Endothelial cell (in vitro differentiated cells): ENCODE results near the gene MGARP. TPM values are rescaled to one million over a fixed set of nuclear protein-coding genes. Genes with fewer than 3 reads are reported as not detected.

Source experiments
- DNase-seq: peaks from one replicate; pipeline ENCODE4 v3.0.0; 2021; ENCODE audit warnings: low spot score
- H3K27ac Mint-ChIP-seq: one replicate; pipeline ENCODE4 v1.8.0; 2021; ENCODE audit warnings: mixed read lengths, inconsistent platforms; ENCODE audit not compliant: unreplicated experiment
- H3K27me3 Mint-ChIP-seq: one replicate; pipeline ENCODE4 v1.8.0; 2021; ENCODE audit warnings: mild to moderate bottlenecking, moderate library complexity, mixed read lengths, inconsistent platforms; ENCODE audit not compliant: unreplicated experiment
- H3K36me3 Mint-ChIP-seq: one replicate; pipeline ENCODE4 v1.8.0; 2021; ENCODE audit warnings: mild to moderate bottlenecking, low read depth, mixed read lengths, inconsistent platforms; ENCODE audit not compliant: unreplicated experiment
- H3K4me1 Mint-ChIP-seq: one replicate; pipeline ENCODE4 v1.8.0; 2021; ENCODE audit warnings: mild to moderate bottlenecking, mixed read lengths, inconsistent platforms; ENCODE audit not compliant: unreplicated experiment
- H3K4me3 Mint-ChIP-seq: one replicate; pipeline ENCODE4 v1.8.0; 2021; ENCODE audit warnings: mild to moderate bottlenecking, mixed read lengths, inconsistent platforms; ENCODE audit not compliant: unreplicated experiment
- H3K9me3 Mint-ChIP-seq: one replicate; pipeline ENCODE4 v1.8.0; 2021; ENCODE audit warnings: mixed read lengths, inconsistent platforms; ENCODE audit not compliant: unreplicated experiment
- total RNA-seq: library from RNA; stranded (reverse); fragmentation: NEBNext Ultra II Directional; extraction: Animal tissue kit (Norgen Biotek cat#: 25700); gene quantifications from one replicate; pipeline ENCODE4 v1.2.1, GENCODE V29; 2021; ENCODE audit not compliant: unreplicated experiment
- TF ChIP-seq, protein P1 (sequence below): fragments of 200-600 bp; sonication (generic); IDR thresholded peaks from one replicate; pipeline ENCODE4 v1.5.0; 2021; ENCODE audit warnings: antibody characterized with exemption; ENCODE audit not compliant: unreplicated experiment

MGARP gene
- total RNA-seq, 1 donor from 2014 or later = not detected

DNA sequence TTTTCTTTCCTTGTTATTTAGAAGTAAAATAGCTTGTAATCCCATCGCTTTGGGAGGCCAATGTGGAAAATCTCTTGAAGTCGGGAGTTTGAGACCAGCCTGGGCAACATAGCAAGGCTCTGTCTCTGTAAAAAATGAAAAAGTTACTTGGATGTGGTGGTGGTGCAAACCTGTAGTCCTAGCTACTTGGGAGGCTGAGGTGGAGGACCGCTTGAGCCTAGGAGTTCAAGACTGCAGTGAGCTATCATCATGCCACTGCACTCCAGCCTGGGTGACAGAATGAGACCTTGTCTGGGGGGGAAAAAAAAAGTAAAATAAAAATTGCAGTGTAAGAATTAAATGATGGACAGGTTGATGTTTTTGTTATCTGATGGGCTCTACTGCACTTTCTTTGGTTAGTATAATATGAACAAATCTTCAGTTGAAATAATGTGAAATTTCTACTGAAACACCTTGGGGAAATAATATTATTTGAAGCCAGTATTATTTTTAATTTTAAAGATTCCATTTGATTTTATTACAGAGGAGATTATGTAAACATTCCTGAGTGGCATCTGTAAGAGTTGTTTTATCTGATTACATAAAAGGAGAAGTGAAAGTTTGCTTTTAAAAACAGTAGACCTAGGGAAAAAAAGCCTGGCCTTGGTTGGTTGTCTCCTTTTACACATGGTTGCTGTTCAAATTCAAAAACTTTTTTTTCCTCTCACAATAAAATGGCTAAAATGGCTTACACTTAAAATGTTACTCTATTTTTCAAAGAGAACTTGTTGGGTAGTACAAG lies 32.7 kb upstream of the MGARP start:
- H3K36me3 Mint-ChIP-seq = no peaks in the 10 kb centered on the region
- no peak overlapping the region for H3K4me3 Mint-ChIP-seq
- H3K4me1 Mint-ChIP-seq = peaks cover 6% of the 10 kb centered on the region
- H3K27ac Mint-ChIP-seq = no peak overlapping the region
- DNase-seq = no peak
- TF ChIP-seq, protein P1, sequence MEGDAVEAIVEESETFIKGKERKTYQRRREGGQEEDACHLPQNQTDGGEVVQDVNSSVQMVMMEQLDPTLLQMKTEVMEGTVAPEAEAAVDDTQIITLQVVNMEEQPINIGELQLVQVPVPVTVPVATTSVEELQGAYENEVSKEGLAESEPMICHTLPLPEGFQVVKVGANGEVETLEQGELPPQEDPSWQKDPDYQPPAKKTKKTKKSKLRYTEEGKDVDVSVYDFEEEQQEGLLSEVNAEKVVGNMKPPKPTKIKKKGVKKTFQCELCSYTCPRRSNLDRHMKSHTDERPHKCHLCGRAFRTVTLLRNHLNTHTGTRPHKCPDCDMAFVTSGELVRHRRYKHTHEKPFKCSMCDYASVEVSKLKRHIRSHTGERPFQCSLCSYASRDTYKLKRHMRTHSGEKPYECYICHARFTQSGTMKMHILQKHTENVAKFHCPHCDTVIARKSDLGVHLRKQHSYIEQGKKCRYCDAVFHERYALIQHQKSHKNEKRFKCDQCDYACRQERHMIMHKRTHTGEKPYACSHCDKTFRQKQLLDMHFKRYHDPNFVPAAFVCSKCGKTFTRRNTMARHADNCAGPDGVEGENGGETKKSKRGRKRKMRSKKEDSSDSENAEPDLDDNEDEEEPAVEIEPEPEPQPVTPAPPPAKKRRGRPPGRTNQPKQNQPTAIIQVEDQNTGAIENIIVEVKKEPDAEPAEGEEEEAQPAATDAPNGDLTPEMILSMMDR = no peak
- peaks cover 2% of the 10 kb centered on the region for H3K27me3 Mint-ChIP-seq
- no peaks in the 10 kb centered on the region for H3K9me3 Mint-ChIP-seq

DNA sequence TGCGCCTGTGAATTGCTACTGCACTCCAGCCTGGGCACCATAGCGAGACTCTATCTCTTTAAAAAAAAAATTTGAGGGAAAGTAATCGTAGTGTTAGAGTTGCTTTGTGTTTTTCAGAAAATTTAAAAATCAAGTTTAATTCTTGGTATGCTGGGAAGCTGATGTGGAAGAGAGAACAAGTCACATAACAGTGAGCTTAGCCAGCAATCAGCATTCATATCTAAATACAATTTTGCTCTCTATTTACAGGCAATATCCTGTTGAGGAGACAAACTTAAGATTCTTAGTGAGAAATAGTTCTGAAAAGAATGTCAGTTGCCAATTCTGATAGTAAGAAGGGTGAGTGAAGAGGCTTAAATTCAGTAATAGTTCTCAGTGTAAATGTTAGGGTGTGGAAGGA lies 31.9 kb upstream of the MGARP start:
- Mint-ChIP-seq H3K36me3 (no peaks in the 10 kb centered on the region), H3K9me3 (no peaks in the 10 kb centered on the region), H3K27ac (no peak overlapping the region), H3K27me3 (peaks cover 2% of the 10 kb centered on the region), H3K4me1 (peaks cover 3% of the 10 kb centered on the region), H3K4me3 (no peak overlapping the region)
- DNase-seq = no peak
- TF ChIP-seq, protein P1 = no peak

DNA sequence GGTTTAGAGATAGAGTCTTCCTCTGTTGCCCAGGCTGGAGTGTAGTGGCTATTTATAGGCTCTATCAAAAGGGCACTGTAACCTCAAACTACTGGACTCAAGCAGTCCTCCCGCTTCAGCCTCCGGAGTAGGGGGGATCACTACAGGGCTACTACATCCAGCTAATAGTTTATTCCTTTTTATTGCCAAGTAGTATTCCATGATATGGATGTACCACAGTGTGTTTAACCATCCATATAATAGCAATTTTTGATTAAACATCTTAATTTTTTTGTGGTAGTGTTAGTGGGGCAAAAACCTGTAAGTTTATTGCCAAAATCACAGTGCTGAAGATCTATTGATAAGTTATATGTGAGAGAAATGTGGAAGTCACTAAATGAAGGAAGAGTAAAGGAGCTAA lies 24.9 kb upstream of the MGARP start:
- Mint-ChIP-seq H3K27me3 (peaks cover 13% of the 10 kb centered on the region), H3K27ac (no peak overlapping the region), H3K4me1 (peaks cover 13% of the 10 kb centered on the region), H3K4me3 (peak overlapping the region; percentile 52), H3K36me3 (peaks cover 7% of the 10 kb centered on the region), H3K9me3 (no peaks in the 10 kb centered on the region)
- DNase-seq = no peak
- TF ChIP-seq, protein P1 = no peak

DNA sequence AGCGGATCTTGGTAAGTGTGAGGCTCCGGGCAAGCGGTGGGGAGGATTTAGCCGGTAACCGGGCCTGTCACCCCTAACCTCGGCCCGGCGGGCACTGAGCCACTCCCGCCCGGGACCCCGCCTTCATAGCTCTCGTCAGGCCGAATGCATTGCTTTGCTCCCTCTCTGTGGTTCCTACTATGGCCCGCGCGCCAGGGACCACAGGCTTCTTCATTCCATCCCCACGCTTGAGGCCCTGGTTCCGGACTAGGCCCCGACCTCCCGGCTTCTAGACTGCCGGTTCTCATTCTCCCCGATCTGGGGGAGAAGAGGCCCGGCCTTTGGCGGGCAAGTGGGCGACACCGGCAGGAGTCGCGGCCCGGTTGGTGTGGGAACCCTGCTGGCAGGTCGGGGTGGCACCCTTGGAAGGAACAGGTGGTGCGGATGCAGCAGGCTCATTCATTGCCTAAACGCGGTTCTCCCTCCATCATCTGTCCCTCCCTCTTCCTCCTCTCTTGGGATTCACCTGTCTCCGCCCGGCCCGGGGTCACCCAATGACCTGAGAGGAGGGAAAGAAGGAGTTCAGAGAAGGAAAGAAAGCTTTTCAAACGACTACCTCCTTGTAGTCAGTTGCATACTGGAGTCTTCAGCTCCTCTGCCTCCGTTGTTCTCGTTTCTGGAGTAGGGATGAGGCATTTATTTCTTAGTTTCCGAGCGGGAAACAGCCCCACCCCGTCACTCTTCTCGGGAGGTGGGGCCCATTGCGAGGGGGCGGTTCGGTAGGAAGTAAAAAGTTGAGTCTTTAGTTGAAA lies 22.0 kb upstream of the MGARP start, which contains the start of gene NDUFC1:
TSS of gene NDUFC1 (minus strand) at position 657 of the 791 bp plus-strand sequence. CDS start 6,679 bp downstream, outside the sequence.
- Mint-ChIP-seq H3K27ac (peak within 1 kb of the TSS; percentile 97), H3K9me3 (no peaks in the 10 kb centered on the region), H3K4me1 (peaks cover 13% of the 10 kb centered on the region), H3K4me3 (peak within 1 kb of the TSS; percentile 99), H3K27me3 (peaks cover 13% of the 10 kb centered on the region), H3K36me3 (peaks cover 7% of the 10 kb centered on the region)
- TF ChIP-seq, protein P1 = no peak
- DNase-seq = peak; percentile 46
